Esophagus squamous epithelium (tissue), 5 donors: ENCODE measurements around the gene HSH2D. TPM values are rescaled to one million over a fixed set of nuclear protein-coding genes. Genes with fewer than 3 reads are reported as not detected.

Experiments used
- DNase-seq: peaks from one replicate; lab custom pipeline; 2025; lab: John Stamatoyannopoulos, UW
- H3K27ac ChIP-seq, 4 donors: fragments of 200-600 bp; sonication (generic); one replicate each; pipeline ENCODE4 v1.5.1; 2016 to 2019; ENCODE audit warnings: mild to moderate bottlenecking in 1 of 4
- H3K27me3 ChIP-seq, 4 donors: fragments of 200-600 bp; sonication (generic); 1 replicate in 3 of 4; 2 replicates in 1 of 4; pipeline versions ENCODE4 v1.5.1 to v1.6.0; 2017 to 2021; ENCODE audit warnings: antibody characterized with exemption in 1 of 4
- H3K36me3 ChIP-seq, 3 donors: fragments of 200-600 bp; sonication (generic); one replicate each; pipeline ENCODE4 v1.5.1; 2016 to 2019
- H3K4me1 ChIP-seq, 3 donors: fragments of 200-600 bp; sonication (generic); one replicate each; pipeline ENCODE4 v1.5.1; 2017 to 2019
- H3K4me3 ChIP-seq, 4 donors: fragments of 200-600 bp; sonication (generic); 1 replicate in 3 of 4; 2 replicates in 1 of 4; pipeline ENCODE4 v1.5.1; 2016 to 2019; ENCODE audit warnings: mild to moderate bottlenecking in 2 of 4, moderate library complexity in 1 of 4
- H3K9me3 ChIP-seq, 3 donors: fragments of 200-600 bp; sonication (generic); one replicate each; pipeline ENCODE4 v1.5.1; 2016 to 2019
- CTCF ChIP-seq, 6 experiments: fragments of 450-650 bp in 4 of 6; fragments of 200-600 bp in 2 of 6; sonication (generic) in 2 of 6; IDR thresholded peaks; one replicate each; pipeline ENCODE4 v1.5.1; 2016 to 2019; ENCODE audit warnings: antibody characterized with exemption in 6 of 6, mild to moderate bottlenecking in 4 of 6, moderate library complexity in 4 of 6
- POLR2A ChIP-seq, 4 donors: fragments of 450-650 bp; IDR thresholded peaks; one replicate each; pipeline ENCODE4 v1.6.1; 2017; ENCODE audit warnings: antibody characterized with exemption in 4 of 4, mild to moderate bottlenecking in 4 of 4, moderate library complexity in 3 of 4
- WGBS, 2 donors: methylation state at CpG; one replicate each; pipeline ENCODE4 v1.1.5; 2018; 5-methylcytosine and 5-hydroxymethylcytosine counted together
- intact Hi-C: fragments of 100-400 bp; cut with DNase I; formaldehyde crosslinking; loops from one replicate; pipeline ENCODE4 v1.15.0; 2022
- total RNA-seq, 4 donors: library from RNA; depleted of rRNA; stranded (reverse); fragments of >200 nt; gene quantifications; one replicate each; pipeline ENCODE4 v1.1.0, GENCODE V29; 2016
- donor health status: DM: yes; HTN: yes; CAD: no.

HSH2D gene
- total RNA-seq, 4 donors from 2014 or later, result 0.31 to 1.1 (median 0.41) TPM; not detected in 1

- H3K9me3 ChIP-seq, result no peaks in the 10 kb centered on the region
- no peak overlapping the region for H3K4me3 ChIP-seq
- H3K27ac ChIP-seq, result no peak overlapping the region
- H3K36me3 ChIP-seq, result no peaks in the 10 kb centered on the region
- 63 to 78% methylated on average over 5 to 6 of the region's 11 CpGs for WGBS, 2 donors
- H3K27me3 ChIP-seq, result no peaks in the 10 kb centered on the region
- DNase-seq, result no peak
- peaks cover 0 to 3% (median 2%) of the 10 kb centered on the region in 3 donors for H3K4me1 ChIP-seq
- intact Hi-C loops, result no loop called here
- TF ChIP-seq CTCF (IDR thresholded peaks at IDR 0.05), result no peak
- no peak for TF ChIP-seq POLR2A (IDR thresholded peaks at IDR 0.05)
These were observed 10.3 kb downstream of the HSH2D start for GRCh38 chr19:16153582-16154336.

- 83 to 90% methylated on average over 8 of the region's 8 CpGs for WGBS, 2 donors
- Histone ChIP-seq H3K27ac (no peak overlapping the region), H3K4me1 (no peaks in the 10 kb centered on the region), H3K9me3 (no peaks in the 10 kb centered on the region), H3K4me3 (no peak overlapping the region), H3K36me3 (no peaks in the 10 kb centered on the region), H3K27me3 (no peaks in the 10 kb centered on the region)
- DNase-seq, result no peak
- intact Hi-C loops, result no loop called here
- no peak for TF ChIP-seq POLR2A (IDR thresholded peaks at IDR 0.05)
- TF ChIP-seq CTCF (IDR thresholded peaks at IDR 0.05), result no peak
These were observed 11.1 kb downstream of the HSH2D start for GRCh38 chr19:16154557-16154956.

DNA sequence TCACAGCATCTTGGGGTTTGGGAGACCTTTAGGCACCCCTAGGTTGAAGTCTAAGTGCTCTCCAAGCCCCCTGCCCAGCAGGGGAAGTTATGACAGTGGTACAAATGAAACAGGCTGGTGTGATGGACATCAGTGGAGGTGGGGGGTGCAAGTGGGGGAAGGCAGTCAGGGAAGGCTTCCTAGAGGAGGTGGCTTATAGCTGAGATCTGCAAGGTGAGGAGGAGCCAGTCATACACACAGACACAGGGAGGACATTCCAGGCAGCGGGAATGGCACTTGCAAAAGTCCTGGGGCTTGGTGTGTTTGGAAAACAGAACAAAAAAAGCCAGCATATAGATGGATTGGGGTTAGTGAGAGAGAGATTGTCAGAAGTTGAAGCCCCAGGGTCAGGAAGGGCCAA is 11.6 kb downstream of the HSH2D start:
- no peak overlapping the region for H3K27ac ChIP-seq
- intact Hi-C loops, result no loop called here
- no peak for DNase-seq
- no peaks in the 10 kb centered on the region for H3K4me1 ChIP-seq
- TF ChIP-seq CTCF (IDR thresholded peaks at IDR 0.05), result no peak
- no peak for TF ChIP-seq POLR2A (IDR thresholded peaks at IDR 0.05)
- H3K9me3 ChIP-seq, result no peaks in the 10 kb centered on the region
- WGBS, 2 donors, result 67 to 93% methylated on average over 1 of the region's 1 CpG
- no peaks in the 10 kb centered on the region for H3K36me3 ChIP-seq
- no peaks in the 10 kb centered on the region for H3K27me3 ChIP-seq
- no peak overlapping the region for H3K4me3 ChIP-seq

DNA sequence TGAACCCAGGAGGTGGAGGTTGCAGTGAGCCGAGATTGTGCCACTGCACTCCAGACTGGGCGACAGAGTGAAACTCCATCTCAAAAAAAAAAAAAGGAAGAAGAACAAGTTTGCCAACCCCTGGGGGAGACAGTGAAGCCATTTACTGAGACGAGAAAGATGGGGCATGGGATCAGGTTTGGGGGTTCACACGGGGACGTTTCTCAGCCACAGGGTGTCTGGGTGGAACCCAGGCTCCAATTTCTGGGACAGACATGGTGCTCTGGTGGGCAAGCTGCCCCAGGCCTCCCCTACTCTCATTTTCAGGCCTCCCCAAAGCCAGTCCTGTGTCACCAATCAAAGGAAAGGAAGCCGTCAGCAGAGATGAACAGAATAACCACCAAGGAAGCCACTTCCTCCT is 13.4 kb downstream of the HSH2D start:
- no peak for DNase-seq
- no peak overlapping the region for H3K27ac ChIP-seq
- H3K4me1 ChIP-seq, result peaks cover 0 to 14% (median 0%) of the 10 kb centered on the region in 3 donors
- H3K9me3 ChIP-seq, result no peaks in the 10 kb centered on the region
- TF ChIP-seq CTCF (IDR thresholded peaks at IDR 0.05), result no peak
- intact Hi-C loops, result no loop called here
- 69 to 85% methylated on average over 5 to 6 of the region's 6 CpGs for WGBS, 2 donors
- no peaks in the 10 kb centered on the region for H3K27me3 ChIP-seq
- no peak overlapping the region for H3K4me3 ChIP-seq
- no peaks in the 10 kb centered on the region for H3K36me3 ChIP-seq

- Histone ChIP-seq H3K27me3 (no peaks in the 10 kb centered on the region), H3K27ac (no peak overlapping the region), H3K4me3 (no peak overlapping the region), H3K36me3 (no peaks in the 10 kb centered on the region), H3K4me1 (peaks cover 0 to 14% (median 0%) of the 10 kb centered on the region in 3 donors), H3K9me3 (no peaks in the 10 kb centered on the region)
- no peak for DNase-seq
- intact Hi-C loops, result no loop called here
- no peak for TF ChIP-seq CTCF (IDR thresholded peaks at IDR 0.05)
- no peak for TF ChIP-seq POLR2A (IDR thresholded peaks at IDR 0.05)
- 59% methylated on average over 4 of the region's 10 CpGs; no CpG with 5 or more reads in 1 of the 2 donors for WGBS, 2 donors
These were observed 14.1 kb downstream of the HSH2D start for GRCh38 chr19:16157601-16158000.
